NCI-H748 (cell line): ENCODE data around the gene CHSY3.

Experiments
- DNase-seq: peaks from one replicate; lab custom pipeline; 2025; ENCODE audit not compliant: unreplicated experiment; lab: John Stamatoyannopoulos, UW

Gene CHSY3

DNA sequence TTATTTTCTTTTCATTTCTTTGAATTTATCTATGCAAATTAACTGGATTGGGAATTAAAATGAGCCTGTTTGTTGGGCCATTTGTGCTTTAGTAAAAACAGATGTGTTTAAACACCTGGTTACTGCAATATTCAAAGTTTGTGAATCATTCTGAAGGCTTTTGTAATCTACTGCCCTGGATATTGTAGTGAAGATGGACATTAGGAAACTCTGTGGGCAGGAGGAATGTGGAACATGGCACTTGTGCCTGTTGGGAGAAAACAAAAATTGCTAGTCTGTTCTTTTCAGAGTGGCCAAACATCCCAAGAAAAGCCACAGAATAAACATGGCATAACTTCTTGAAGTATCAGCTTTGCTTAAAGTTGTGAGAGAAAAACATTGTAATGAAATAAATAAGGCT is 40.8 kb downstream of the CHSY3 start:
- no peak for DNase-seq

DNA sequence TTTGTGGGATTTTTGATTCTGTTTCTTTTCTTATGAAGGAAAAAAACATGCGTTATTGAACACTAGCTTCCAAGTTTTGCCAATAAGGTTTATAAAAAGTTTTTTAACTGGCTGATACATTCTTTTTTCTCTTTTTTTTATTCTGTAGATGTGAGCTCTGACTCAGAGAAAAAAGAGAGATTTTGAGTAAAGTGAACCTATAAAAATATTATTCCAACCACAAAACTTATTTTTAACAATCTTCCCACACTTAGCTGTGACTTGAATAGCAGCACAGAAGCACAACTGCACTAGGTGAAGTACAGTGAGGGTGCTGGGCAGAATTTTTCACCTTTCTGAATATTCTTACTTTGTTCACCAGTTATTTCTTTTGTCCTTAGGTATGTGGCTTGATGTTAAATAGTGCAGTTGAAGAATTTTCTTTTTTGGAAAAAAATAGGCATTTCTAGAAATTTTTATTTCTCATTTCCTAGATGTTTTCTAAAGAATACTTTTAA is 41.6 kb downstream of the CHSY3 start:
- DNase-seq: no peak

DNA sequence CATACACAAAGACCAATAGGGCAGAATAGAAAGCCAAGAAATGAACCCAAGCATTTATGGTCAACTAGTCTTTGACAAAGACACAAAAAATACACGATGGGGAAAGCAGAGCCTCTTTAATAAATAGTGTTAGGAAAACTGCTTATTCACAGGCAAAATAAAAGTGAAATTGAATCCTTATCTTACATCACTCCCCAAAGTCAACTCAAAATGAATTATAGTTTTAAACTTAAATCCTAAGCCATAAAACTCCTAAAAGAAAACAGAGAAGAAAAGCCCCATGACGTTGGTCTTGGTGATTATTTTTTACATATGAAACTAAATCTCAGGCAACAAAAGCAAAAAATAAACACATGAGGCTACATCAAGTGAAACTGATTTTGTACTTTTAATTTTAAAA is 46.8 kb downstream of the CHSY3 start:
- no peak for DNase-seq

DNA sequence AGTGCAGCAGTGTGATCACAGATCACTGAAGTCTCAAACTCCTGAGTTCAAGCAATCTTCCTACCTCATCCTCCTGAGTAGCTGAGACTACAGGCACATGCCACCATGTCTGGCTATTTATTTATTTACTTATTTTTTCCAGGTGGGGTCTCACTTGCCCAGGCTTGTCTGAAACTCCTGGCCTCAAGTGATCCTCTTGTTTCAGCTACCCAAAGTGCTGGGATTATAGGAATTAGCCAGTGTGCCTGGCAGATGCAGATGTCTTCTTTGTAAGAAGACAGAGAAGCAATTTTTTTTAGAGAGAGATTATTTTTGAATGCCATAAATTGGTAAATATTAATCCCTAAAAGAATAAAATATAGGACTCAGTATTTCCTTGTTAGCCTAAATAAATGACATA is 54.3 kb downstream of the CHSY3 start:
- no peak for DNase-seq

DNA sequence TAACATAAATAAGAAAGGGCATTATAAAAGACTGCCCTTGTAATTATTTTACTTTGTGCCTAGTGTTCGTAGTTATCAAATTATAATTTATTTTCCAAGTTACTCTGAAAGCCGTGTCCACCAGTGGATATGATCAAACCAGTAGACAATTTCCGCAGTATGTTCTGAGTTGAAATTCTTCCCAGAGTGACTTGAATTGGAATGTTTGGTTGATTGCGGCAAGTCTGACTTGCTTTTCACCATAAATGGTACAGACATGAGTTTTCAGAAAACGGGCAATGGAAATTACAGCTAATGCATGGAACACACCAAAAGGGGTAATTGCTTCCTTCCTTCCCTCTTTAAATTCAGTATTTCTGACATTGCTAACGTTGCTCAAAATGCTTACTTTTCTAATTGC is 56.6 kb downstream of the CHSY3 start:
- DNase-seq: no peak

DNA sequence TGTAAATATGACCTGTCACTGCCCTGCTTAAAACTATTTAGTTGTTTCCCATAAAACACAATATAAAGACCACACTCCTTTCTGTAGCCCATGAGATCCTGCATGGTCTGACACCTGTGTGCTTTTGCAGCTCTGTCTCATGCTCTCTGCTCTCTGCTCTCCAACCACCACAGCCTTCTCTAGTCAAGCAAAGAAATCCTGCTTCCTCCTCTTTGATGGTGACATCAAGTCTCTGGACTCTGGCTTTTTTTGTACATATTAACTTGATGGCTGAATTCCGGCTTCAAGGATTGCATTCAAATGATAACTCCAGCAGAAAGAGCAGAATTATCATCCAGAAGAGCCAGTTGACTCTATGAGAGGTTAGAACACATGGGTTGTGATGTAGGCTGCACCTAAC is 58.2 kb downstream of the CHSY3 start:
- DNase-seq: no peak

DNA sequence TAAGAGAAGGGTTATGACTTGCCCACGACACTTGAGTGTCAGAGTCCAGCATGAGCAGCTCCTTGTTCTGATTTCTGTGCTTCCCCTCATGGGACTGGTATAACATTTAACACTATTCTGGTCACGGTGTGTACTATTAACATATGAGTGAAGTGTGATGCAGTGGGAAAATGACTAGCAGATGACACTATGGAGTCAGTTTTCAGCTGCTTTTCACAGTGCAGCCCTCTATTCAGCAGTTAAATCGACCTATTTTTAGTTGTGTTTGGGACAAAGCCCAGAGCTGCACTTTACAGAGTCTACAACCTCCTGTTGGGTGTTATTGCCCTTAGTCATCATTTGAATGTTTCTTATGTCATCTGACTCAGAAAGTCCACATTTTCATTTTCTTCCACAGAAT is 59.1 kb downstream of the CHSY3 start:
- no peak for DNase-seq

DNA sequence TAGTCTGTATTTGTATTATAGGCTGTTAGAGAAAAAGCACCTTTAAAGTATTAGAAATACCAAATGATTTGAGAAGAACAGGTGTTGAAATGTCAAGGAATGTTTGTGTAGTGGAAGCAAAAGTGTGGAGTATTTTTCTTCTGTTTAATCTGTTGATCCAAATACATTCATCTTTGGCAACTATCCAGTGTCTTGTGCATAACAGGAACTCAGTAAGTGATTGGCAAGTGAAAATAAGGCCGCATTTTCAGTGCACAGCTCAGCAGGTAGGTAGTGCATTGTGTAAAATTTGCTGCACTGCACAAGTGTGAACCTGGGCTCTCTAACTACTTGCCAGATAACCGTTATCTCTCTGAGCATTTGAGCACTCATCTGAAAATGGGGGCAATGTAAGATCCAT is 61.8 kb downstream of the CHSY3 start:
- DNase-seq: no peak

DNA sequence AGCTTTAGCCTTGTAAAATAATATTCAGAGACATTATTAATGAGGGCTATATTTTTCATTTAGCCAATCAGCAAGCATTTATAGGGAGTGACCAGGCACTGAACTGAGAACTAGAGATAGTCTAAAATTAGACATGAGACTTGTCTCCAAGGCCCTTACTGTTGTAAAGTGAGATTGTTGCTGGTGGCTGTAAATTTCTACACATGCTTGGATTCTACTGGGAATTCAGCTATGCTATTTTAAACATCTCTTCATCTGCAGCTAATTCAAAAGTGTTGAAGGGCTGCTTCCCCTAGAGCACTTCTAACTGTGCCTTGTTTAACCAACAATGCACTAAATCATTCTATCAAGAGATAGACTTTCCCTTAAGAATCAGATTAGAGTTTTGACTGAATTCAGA is 67.4 kb downstream of the CHSY3 start:
- DNase-seq: no peak

DNA sequence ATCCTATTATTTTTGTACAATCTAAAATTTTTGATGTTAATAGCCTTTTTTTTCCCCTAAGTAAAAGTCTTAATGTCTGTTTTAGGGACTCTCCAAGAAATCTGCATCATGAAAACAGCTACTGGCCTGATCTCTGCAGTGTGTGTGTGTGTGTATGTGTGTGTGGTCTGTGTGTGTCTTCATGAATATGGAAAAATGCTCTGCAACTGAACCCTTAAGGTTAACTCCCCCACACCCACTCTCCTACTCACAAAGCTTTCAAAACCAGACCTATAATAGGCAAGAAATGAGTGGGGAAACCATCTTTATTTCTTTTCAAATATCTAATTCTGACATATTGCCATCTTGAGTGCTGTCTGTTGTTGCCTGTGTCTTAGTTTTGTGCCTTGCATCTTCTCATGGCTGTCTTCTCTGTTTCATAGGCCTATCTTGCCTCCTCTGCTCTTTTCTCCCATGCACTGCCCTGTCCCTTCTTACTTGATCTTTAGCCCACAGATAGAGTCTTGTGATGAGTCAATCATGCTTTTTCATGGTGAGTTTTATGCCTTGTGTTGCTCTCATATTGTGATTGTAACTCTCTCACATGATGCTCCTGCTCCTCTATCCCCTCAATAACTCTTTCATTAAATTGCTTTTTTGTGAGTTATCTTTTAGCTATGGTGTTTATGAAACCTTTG is 68.3 kb downstream of the CHSY3 start:
- no peak for DNase-seq

DNA sequence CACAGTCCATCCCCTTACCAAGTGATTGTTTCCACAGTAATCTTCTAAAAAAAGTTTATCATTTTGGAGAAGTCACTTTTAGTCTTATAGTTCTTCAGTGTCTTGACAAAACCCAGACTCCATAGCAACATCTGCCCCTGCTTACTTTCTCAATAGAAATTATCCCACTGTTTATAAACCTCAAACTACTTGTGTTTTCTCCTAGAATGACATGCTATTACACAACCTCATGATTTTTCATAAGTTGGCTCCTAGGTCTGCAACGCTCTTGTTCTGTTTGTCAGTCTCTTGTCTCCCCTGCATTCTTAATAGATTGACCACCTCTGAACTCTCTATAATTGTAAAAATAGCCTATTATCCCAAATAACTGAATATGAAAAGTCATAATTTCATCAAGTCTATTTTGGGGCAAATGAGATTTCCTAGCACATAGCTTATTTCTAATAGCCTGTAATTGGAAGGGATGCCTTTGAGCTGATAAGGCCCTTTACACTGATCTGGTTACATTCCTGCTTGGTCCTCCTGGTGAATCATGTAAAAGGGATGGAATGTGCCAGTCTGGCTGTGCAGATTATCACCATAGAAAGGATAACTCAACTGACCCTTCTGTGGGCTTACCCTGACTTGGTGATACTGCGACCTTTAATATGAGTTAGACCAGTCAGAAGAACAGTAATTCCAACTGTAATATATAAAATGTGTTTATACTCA is 69.6 kb downstream of the CHSY3 start:
- DNase-seq: no peak

DNA sequence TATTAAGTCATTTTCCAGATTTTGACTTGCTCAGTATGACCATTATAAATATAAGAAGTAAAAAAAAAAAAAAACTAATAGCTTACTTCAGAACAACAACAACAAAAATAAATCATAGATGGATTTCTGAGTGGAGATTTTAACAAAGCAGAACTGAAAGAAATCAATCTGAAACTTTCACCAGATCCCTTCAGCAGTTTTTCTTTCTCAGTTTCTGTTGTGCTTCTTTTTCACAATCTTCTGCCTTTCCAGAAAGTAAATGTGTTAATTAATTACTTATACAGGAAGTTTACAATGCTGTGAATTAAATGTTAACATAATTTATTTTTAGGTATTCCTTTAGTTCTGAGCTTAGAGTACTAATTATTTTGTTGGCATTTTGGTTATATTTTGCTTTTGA is 73.5 kb downstream of the CHSY3 start:
- DNase-seq: no peak

DNA sequence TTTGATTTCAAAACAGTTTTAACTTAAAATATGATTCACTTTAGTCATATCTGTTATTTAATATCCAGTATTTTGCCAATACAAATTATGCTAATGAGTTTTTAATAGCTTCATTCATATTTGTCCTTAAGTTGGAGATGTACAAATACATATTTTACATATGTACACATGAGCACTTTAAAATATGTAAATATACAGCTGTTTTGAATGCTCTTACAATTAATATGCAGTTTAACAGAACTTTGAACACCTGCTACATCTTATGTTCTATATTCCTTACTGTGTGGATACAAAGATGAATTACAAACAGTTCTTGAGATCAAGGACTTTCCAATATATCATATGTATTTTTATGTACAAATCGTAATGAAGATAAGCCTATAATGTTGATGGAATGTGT is 74.0 kb downstream of the CHSY3 start:
- no peak for DNase-seq

DNA sequence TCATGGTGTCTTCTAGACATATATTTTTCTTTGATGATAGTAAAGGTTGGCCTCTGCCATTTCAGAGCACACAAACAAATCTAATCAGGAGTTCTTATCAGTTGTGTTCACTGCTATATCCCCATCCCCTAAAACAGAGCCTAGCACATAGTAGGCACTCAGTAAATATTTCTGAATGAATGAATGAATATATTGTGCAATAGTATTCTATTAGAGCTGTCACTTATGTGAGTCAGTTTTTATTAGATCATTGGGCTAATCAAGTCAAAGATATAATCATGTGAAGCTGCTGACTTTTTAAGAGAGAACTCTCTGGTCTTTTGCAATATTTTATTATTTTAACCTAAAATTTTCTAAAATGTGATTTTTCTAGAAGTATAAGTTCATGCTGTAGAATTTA is 84.2 kb downstream of the CHSY3 start:
- DNase-seq: no peak

DNA sequence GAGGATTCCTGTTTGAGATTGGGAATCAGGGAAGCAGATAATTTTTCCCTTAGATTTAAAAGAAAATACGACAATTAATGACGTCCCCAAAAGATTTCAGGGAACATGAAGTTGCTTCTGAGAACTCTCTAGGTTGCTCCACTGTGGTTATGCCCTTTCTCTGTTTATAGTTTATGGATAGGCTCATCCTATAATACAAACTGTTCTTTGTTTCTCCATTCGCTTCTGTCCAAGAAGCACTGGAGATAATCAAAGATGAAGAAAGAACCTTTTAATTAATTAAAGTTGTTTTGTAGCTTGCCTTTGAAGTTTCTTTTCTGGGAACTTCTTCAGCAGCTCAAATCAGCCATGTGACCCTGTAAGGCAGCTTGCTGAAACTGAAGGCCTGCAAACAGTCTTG is 87.5 kb downstream of the CHSY3 start:
- DNase-seq: no peak

DNA sequence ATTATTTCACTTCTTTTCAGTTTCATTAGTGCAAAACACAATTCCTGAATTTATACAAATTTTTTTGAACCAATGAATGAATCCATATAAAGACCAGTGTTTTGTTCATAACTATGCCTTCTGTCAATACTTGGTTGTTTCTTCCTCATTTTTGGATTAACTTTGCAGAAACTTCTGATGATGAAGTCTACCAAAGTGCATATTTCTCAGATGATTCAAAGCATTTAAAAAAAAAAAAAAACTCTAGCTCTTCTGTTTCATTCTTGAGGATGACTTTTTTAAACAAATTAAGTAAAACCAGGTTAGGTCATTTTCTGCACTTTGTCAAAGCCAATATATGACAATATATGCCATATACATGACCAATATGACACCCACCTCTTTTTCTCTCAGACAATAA is 92.6 kb downstream of the CHSY3 start:
- no peak for DNase-seq

DNA sequence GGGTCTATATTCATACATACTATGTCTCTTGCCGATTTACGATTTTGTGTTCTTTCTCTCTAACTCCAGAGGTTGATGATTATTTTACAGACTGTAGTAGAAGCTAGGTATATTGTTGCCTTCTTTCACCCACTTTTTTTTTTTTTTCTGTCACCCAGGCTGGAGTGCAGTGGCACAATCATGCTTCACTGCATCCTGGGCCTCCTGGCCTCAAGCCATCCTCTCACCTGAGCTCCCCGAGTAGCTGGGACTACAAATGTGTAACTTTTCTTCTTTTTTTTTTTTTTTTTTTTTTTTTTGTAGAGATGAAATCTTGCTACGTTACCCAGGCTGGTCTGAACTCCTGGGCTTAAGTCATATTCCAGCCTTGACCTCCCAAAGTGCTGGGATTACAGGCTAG is 96.2 kb downstream of the CHSY3 start:
- DNase-seq: no peak

DNA sequence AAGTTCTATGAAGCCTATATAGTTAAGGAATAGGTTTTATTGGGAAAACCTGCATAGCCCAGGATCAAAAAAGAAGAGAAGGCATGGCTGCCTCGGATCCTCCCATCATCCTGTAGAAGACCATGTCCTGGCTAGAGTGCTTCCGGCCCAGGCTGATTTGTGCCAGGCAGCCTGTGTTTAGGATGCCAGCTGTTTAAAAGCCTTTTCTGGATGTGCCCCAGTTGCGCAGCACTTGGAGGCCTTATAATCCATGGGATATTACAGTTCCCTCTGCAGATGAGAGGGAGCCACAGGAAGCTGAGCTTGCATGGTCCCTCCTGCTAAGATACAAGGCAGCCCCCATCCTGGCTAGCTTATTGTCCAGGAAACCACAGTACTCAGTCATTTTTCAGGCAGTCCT is 97.9 kb downstream of the CHSY3 start:
- no peak for DNase-seq

DNA sequence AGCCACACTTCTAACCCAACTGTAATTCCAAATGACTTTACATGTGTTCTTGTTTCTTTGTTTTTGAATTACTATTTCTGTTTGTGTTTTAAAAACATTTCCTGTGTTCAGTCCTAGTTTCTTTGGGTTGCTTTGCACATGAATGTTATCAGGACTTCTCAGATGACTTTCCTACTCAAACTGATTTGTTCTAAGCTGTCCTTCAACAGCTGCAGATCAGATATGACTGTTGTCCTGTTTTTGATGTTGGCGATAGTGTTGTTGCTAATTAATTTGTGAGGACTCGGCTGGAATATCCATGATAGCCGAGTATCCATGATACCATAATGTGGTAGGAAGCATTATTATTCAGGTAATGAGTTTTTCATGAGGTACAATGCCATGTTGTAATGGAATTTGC is 98.6 kb downstream of the CHSY3 start:
- DNase-seq: no peak

DNA sequence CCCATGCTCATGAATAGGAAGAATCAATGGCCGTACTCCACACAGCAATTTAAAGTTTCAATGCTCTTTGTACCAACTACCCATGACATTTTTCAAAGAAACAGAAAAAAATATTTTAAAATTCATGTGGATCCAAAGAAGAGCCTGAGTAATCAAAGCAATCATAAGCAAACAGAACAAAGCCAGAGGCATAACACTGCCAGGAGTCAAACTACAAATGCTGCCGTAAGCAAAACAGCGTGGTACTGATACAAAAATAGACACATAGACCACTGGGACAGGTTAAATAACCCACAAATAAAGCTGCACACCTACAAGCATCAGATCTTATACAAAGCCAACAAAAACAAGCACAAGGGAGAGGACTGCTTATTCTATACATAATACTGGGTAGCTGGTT is 107.7 kb downstream of the CHSY3 start:
- no peak for DNase-seq

DNA sequence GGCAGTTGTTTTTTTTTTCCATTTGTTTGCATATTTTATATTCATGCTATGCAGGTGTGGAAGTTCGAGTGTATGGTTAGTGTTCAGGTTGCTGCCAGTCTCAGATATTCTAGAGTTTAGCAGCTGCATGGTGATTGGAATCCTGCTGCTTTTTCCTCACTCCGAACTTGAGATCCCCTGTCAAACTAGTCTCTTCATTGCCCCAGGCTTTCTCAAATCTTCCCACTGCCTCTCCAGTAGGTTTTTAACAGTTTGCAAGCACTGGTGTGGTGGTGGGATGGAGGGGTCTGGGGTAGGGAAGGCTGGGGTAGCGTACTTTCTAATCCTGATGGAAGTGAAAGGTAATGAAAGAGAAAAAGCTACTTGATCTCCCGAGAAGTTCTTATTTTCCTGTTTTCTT is 112.9 kb downstream of the CHSY3 start:
- DNase-seq: no peak

DNA sequence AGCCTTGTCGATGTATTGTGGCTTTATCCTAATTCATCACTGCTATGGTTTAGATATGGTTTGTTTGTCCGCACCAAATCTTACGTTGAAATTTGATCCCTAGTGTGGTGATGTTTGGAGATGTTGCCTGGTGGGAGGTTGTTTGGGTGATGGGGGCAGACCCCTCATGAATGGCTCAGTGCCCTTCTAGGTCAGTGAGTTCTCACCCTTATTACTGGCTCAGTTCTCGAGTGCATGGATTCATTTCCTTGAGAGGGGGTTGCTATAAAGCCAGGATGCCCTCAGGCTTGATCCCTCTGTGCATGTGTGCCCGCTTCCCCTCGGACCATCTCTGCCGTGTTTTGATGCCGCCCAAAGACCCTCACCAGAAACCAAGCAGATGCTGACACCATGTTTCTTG is 114.4 kb downstream of the CHSY3 start:
- DNase-seq: no peak

DNA sequence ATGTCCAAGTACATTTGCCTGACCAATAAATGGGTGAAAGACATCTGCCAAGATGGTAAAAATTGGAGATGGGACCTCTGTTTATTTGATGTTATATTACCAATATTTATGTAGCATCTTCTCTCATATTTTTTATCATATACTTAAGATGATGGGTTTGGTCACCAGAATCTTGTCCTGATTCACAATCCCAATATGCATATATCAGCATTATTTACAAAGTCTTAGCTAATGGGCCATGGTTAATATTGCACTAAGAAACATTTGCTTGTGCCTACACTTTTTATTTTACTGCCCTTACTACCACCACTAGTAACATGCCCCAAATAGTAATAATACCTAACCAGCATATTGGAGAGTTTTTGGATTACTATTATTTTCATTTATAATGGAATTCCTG is 116.7 kb downstream of the CHSY3 start:
- DNase-seq: no peak
